ENCODE measurements around the gene MYO7B. TPM values are rescaled to one million over a fixed set of nuclear protein-coding genes. Genes with fewer than 3 reads are reported as not detected.
A peak's percentile ranks its signal among the peaks of the same experiment; 100 is the strongest.

Gene MYO7B
- total RNA-seq (2014; rRNA removed; shearing (Covaris generic); ENCODE audit: low replicate concordance) = not detected in 2 replicates

- DNase-seq (ENCODE audit: low read depth) = no peak
- in situ Hi-C loops (cut with HindIII; ENCODE audit: low pct_unique_long_range_greater_than_20kb, low sequenced_read_pairs) = no loop called here
Measured at GRCh38 chr2:127535422-127535901, at the start of gene MYO7B. MYO7B (plus strand) TSS chr2:127535683; CDS start chr2:127559723, 24,040 bp downstream.

GRCh38 chr2:127485694-127486071 lies 49.8 kb upstream of the MYO7B start:
- in situ Hi-C loops (cut with HindIII; ENCODE audit: low pct_unique_long_range_greater_than_20kb, low sequenced_read_pairs) = no loop called here
- DNase-seq (ENCODE audit: low read depth) = no peak

GRCh38 chr2:127486247-127487058 lies 49.0 kb upstream of the MYO7B start:
- in situ Hi-C loops (cut with HindIII; ENCODE audit: low pct_unique_long_range_greater_than_20kb, low sequenced_read_pairs) = no loop called here
- DNase-seq (ENCODE audit: low read depth) = no peak

GRCh38 chr2:127490283-127490682 lies 45.2 kb upstream of the MYO7B start:
- in situ Hi-C loops (cut with HindIII; ENCODE audit: low pct_unique_long_range_greater_than_20kb, low sequenced_read_pairs) = no loop called here
- no peak for DNase-seq (ENCODE audit: low read depth)

- in situ Hi-C loops (cut with HindIII; ENCODE audit: low pct_unique_long_range_greater_than_20kb, low sequenced_read_pairs) = no loop called here
- no peak for DNase-seq (ENCODE audit: low read depth)
Measured at GRCh38 chr2:127498386-127498785, 37.1 kb upstream of the MYO7B start.

GRCh38 chr2:127503491-127503890 lies 32.0 kb upstream of the MYO7B start:
- DNase-seq (ENCODE audit: low read depth) = no peak
- in situ Hi-C loops (cut with HindIII; ENCODE audit: low pct_unique_long_range_greater_than_20kb, low sequenced_read_pairs) = no loop called here

- DNase-seq (ENCODE audit: low read depth) = no peak
- in situ Hi-C loops (cut with HindIII; ENCODE audit: low pct_unique_long_range_greater_than_20kb, low sequenced_read_pairs) = no loop called here
Measured at GRCh38 chr2:127504552-127505430, 30.7 kb upstream of the MYO7B start.

- no peak for DNase-seq (ENCODE audit: low read depth)
- in situ Hi-C loops (cut with HindIII; ENCODE audit: low pct_unique_long_range_greater_than_20kb, low sequenced_read_pairs) = no loop called here
Measured at GRCh38 chr2:127506510-127506909, 29.0 kb upstream of the MYO7B start.

GRCh38 chr2:127508023-127508630 lies 27.4 kb upstream of the MYO7B start:
- no peak for DNase-seq (ENCODE audit: low read depth)
- in situ Hi-C loops (cut with HindIII; ENCODE audit: low pct_unique_long_range_greater_than_20kb, low sequenced_read_pairs) = no loop called here

- in situ Hi-C loops (cut with HindIII; ENCODE audit: low pct_unique_long_range_greater_than_20kb, low sequenced_read_pairs) = no loop called here
- peak; percentile 91 for DNase-seq (ENCODE audit: low read depth)
Measured at GRCh38 chr2:127508631-127509034, 26.9 kb upstream of the MYO7B start.

- DNase-seq (ENCODE audit: low read depth) = no peak
Measured at GRCh38 chr2:127510073-127510472, 25.4 kb upstream of the MYO7B start.

GRCh38 chr2:127511090-127511695 lies 24.3 kb upstream of the MYO7B start:
- DNase-seq (ENCODE audit: low read depth) = no peak
- in situ Hi-C loops (cut with HindIII; ENCODE audit: low pct_unique_long_range_greater_than_20kb, low sequenced_read_pairs) = no loop called here

More at GRCh38 chr2:127510073-127510472, 25.4 kb upstream of the MYO7B start:
- in situ Hi-C loops (cut with HindIII; ENCODE audit: low pct_unique_long_range_greater_than_20kb, low sequenced_read_pairs) = no loop called here

GRCh38 chr2:127511917-127512316 lies 23.6 kb upstream of the MYO7B start:
- no peak for DNase-seq (ENCODE audit: low read depth)
- in situ Hi-C loops (cut with HindIII; ENCODE audit: low pct_unique_long_range_greater_than_20kb, low sequenced_read_pairs) = no loop called here

- no peak for DNase-seq (ENCODE audit: low read depth)
- in situ Hi-C loops (cut with HindIII; ENCODE audit: low pct_unique_long_range_greater_than_20kb, low sequenced_read_pairs) = no loop called here
Measured at GRCh38 chr2:127512362-127512761, 23.1 kb upstream of the MYO7B start.

GRCh38 chr2:127514076-127514475 lies 21.4 kb upstream of the MYO7B start:
- DNase-seq (ENCODE audit: low read depth) = no peak
- in situ Hi-C loops (cut with HindIII; ENCODE audit: low pct_unique_long_range_greater_than_20kb, low sequenced_read_pairs) = no loop called here

- in situ Hi-C loops (cut with HindIII; ENCODE audit: low pct_unique_long_range_greater_than_20kb, low sequenced_read_pairs) = no loop called here
- no peak for DNase-seq (ENCODE audit: low read depth)
Measured at GRCh38 chr2:127514485-127514884, 21.0 kb upstream of the MYO7B start.

- no peak for DNase-seq (ENCODE audit: low read depth)
- in situ Hi-C loops (cut with HindIII; ENCODE audit: low pct_unique_long_range_greater_than_20kb, low sequenced_read_pairs) = no loop called here
Measured at GRCh38 chr2:127515383-127515915, 20.0 kb upstream of the MYO7B start.
